ENCODE data around the gene PTHLH.

DNA sequence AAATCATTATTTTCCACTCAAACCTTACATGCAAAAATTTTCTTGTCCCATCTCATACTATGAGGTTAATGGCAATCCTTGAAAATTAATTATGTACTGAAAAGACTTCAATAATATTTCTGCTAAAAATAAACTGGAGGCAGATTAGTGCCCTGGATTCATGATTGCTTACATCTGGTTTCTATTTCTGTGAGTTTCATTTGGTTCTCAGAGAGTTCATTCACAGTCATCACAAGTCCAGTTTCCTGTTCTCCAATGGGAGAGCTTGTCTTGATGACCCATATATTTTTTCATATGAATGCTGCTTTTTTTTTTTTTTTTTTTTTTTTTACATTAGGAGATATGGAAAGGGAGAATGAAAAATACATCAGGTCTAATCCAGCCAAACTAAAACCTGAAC is 6.6 kb upstream of the PTHLH start:
- TF ChIP-seq, protein P1, sequence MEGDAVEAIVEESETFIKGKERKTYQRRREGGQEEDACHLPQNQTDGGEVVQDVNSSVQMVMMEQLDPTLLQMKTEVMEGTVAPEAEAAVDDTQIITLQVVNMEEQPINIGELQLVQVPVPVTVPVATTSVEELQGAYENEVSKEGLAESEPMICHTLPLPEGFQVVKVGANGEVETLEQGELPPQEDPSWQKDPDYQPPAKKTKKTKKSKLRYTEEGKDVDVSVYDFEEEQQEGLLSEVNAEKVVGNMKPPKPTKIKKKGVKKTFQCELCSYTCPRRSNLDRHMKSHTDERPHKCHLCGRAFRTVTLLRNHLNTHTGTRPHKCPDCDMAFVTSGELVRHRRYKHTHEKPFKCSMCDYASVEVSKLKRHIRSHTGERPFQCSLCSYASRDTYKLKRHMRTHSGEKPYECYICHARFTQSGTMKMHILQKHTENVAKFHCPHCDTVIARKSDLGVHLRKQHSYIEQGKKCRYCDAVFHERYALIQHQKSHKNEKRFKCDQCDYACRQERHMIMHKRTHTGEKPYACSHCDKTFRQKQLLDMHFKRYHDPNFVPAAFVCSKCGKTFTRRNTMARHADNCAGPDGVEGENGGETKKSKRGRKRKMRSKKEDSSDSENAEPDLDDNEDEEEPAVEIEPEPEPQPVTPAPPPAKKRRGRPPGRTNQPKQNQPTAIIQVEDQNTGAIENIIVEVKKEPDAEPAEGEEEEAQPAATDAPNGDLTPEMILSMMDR (IDR thresholded peaks at IDR 0.05): no peak
- no peak for TF ChIP-seq POLR2AphosphoS5 (IDR thresholded peaks at IDR 0.05)
- no peak for TF ChIP-seq POLR2A (IDR thresholded peaks at IDR 0.05)
